ENCODE measurements around the gene RNASE12. TPM values are rescaled to one million over a fixed set of nuclear protein-coding genes. Genes with fewer than 3 reads are reported as not detected.

The RNASE12 gene
- total RNA-seq, 1 donor from 2014 or later, result not detected

DNA sequence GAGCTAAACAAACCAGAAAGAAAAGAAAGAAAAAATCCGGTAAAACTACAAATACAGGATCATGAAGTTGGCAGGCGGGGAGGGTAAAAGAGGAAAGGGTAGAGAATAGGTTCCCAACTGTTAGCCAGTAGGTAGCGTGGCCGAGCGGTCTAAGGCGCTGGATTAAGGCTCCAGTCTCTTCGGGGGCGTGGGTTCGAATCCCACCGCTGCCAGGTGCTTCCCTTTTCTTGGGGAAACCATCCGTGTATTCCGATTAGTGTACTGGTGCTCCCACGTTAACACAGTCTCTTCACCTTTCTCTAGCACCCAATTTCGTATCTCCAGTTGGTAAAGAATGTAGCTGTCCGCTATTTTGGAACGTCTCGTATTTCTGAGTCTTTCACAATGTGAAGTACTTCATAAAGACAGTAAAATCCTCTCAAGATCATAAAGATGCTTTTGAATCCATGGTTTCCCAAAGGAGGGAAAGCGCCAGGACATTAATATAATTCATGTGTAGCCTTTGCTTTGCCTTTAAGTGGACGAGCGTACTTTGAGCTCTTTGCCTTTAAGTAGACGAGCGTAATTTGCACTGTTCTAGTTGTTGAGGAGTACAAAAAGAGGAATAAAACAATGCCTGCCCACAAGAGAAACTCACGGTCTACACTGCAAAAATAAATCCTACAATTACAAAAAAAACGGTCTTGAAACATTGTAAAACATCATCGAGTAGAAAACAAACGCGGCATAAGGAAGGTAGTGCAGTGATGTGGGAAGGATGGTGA, 19.0 kb upstream of the RNASE12 start:
- DNase-seq (ENCODE audit: extremely low spot score, unreplicated experiment), result no peak
- H3K9me3 Mint-ChIP-seq, result no peaks in the 10 kb centered on the region

DNA sequence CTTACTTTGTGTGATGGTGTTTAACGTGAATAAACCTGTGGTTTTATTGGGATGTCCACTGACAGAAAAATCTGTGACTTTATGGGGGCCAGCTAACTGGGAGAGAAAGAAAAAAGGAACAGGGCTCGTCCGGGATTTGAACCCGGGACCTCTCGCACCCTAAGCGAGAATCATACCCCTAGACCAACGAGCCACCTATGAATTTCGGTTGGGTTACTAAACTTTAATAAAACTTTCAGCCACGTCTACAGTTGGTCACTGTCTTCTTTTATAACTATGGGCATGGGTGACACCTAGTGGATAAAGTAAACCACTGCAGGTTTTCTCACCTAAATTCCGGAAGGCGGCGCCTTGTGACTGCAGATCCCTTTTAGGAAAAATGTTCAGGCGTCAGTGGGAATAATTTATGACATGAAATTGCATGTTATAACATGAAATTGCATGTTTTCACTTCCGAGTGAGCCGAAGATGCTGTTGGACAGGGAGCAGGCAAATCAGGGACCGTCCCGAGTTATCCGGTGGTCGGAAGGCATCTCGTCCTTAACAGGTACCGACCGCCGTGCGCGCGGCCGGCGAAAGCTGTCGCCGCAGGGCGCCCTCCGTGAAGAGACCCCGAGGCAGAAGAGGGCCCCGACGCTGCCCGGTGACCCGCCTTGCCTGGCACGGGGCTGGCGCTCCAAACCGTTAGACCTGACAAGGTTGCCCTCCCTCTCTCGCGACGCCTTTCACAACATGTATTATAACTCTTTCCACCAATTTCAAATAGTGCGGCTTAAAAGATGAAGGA, 18.2 kb upstream of the RNASE12 start:
- H3K4me3 Mint-ChIP-seq, result no peak overlapping the region
- no peak overlapping the region for H3K27ac Mint-ChIP-seq
- no peak for DNase-seq (ENCODE audit: extremely low spot score, unreplicated experiment)
- no peaks in the 10 kb centered on the region for H3K36me3 Mint-ChIP-seq
- peaks cover 2% of the 10 kb centered on the region for H3K27me3 Mint-ChIP-seq
- TF ChIP-seq, protein P1, sequence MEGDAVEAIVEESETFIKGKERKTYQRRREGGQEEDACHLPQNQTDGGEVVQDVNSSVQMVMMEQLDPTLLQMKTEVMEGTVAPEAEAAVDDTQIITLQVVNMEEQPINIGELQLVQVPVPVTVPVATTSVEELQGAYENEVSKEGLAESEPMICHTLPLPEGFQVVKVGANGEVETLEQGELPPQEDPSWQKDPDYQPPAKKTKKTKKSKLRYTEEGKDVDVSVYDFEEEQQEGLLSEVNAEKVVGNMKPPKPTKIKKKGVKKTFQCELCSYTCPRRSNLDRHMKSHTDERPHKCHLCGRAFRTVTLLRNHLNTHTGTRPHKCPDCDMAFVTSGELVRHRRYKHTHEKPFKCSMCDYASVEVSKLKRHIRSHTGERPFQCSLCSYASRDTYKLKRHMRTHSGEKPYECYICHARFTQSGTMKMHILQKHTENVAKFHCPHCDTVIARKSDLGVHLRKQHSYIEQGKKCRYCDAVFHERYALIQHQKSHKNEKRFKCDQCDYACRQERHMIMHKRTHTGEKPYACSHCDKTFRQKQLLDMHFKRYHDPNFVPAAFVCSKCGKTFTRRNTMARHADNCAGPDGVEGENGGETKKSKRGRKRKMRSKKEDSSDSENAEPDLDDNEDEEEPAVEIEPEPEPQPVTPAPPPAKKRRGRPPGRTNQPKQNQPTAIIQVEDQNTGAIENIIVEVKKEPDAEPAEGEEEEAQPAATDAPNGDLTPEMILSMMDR (conservative IDR thresholded peaks at IDR 0.05), result peak; percentile 93
- H3K4me1 Mint-ChIP-seq (ENCODE audit: unreplicated experiment), result peaks cover under 1% of the 10 kb centered on the region
- no peaks in the 10 kb centered on the region for H3K9me3 Mint-ChIP-seq

More for the DNA sequence above, 19.0 kb upstream of the RNASE12 start:
- Mint-ChIP-seq H3K27ac (no peak overlapping the region), H3K4me3 (no peak overlapping the region), H3K36me3 (no peaks in the 10 kb centered on the region), H3K27me3 (peaks cover 2% of the 10 kb centered on the region), H3K4me1 (ENCODE audit: unreplicated experiment) (peaks cover 5% of the 10 kb centered on the region)
- TF ChIP-seq, protein P1 (conservative IDR thresholded peaks at IDR 0.05), result no peak

DNA sequence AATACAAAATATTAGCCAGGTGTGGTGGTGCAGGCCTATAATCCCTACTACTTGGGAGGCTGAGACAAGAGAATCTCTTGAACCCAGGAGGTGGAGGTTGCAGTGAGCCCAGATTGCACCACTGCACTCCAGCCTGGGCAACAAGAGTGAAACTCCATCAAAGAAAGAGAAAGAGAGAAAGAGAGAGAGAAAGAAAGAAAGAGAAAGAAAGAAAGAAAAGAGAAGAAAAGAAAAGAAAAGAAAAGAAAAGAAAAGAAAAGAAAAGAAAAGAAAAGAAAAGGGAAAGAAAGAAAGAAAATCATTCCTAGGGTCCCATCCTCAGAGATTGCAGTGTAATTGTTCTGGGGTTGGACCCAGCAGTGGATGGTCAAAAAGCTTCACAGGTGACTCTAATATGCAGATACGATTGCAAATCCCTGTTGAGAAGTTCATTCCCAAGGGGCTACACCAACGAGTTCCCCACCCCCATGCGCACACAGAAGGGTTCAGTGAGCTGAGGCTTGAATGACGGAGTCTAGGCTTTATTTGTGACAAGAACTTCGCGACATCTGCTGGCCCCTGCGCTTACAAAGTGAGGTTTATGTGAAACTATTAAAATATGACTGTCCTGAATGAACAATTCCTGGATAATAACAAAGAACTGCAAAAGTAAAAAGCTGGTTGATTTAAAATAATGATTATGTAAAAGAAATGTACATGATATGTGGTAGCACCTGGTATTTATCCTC, 17.4 kb upstream of the RNASE12 start:
- H3K27me3 Mint-ChIP-seq, result peaks cover 2% of the 10 kb centered on the region
- TF ChIP-seq, protein P1 (conservative IDR thresholded peaks at IDR 0.05), result no peak
- no peaks in the 10 kb centered on the region for H3K4me1 Mint-ChIP-seq (ENCODE audit: unreplicated experiment)
- no peaks in the 10 kb centered on the region for H3K9me3 Mint-ChIP-seq
- H3K27ac Mint-ChIP-seq, result no peak overlapping the region
- no peak for DNase-seq (ENCODE audit: extremely low spot score, unreplicated experiment)
- no peaks in the 10 kb centered on the region for H3K36me3 Mint-ChIP-seq
- no peak overlapping the region for H3K4me3 Mint-ChIP-seq

DNA sequence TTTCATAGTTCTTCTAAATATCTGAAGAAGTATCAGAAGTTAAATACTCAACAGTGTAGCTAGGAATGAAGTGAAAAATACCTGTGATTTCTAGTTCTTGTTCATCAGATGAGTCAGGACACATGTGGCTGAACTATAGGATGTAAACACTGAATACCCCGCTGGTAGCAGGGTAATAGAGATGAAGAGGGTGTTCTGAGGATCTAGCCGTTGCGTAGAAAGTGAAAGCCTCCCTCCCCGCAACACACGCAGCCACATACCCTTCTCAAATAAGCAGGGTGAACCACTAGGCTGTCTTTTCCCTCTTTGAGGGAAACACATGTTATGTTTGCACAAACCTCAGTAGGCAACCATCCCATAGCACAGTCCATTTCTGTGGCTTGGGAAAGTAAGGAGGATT, 16.4 kb upstream of the RNASE12 start:
- H3K4me3 Mint-ChIP-seq, result no peak overlapping the region
- H3K27me3 Mint-ChIP-seq, result peaks cover 2% of the 10 kb centered on the region
- no peaks in the 10 kb centered on the region for H3K36me3 Mint-ChIP-seq
- no peak for DNase-seq (ENCODE audit: extremely low spot score, unreplicated experiment)
- no peak overlapping the region for H3K27ac Mint-ChIP-seq
- no peaks in the 10 kb centered on the region for H3K4me1 Mint-ChIP-seq (ENCODE audit: unreplicated experiment)
- TF ChIP-seq, protein P1 (conservative IDR thresholded peaks at IDR 0.05), result no peak
- no peaks in the 10 kb centered on the region for H3K9me3 Mint-ChIP-seq

DNA sequence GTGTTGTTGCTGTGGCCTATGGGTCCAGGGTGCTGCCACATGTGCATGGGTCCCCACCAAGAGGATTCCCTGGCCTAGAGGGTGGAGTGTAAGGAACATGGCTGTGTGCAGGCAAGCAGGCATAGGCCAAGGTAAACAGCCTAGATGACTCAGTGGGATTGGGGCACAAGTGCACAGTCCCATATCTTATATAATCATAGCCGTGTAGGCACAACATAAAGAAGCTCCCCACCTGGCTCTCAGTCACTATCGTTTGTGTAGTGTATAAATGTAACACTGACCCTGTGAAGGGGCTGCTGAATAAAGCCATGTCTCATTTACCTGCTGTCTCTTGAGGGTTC, 15.7 kb upstream of the RNASE12 start:
- Mint-ChIP-seq H3K4me1 (ENCODE audit: unreplicated experiment) (no peaks in the 10 kb centered on the region), H3K36me3 (no peaks in the 10 kb centered on the region), H3K4me3 (no peak overlapping the region), H3K27ac (no peak overlapping the region), H3K9me3 (no peaks in the 10 kb centered on the region), H3K27me3 (peaks cover 2% of the 10 kb centered on the region)
- TF ChIP-seq, protein P1 (conservative IDR thresholded peaks at IDR 0.05), result no peak
- DNase-seq (ENCODE audit: extremely low spot score, unreplicated experiment), result no peak
